RWPE2 (cell line): ENCODE measurements around the gene RASGRP2.

Experiments used
- ATAC-seq: fragments of 200-7000 bp; cut with Tn5 transposase; 3 replicates; pipeline ENCODE4 v1.9.1; 2021; ENCODE audit warnings: low read depth
- DNase-seq: peaks from one replicate; pipeline ENCODE4 v3.0.0-alpha.2; 2020; ENCODE audit warnings: low spot score
- H3K27ac ChIP-seq: fragments of 450-650 bp; 2 replicates; pipeline ENCODE4 v1.5.1; 2017; ENCODE audit warnings: mild to moderate bottlenecking; ENCODE audit not compliant: poor library complexity, severe bottlenecking
- H3K27me3 ChIP-seq: fragments of 250-450 bp; sonication (Bioruptor Pico); 2 replicates; pipeline ENCODE4 v1.5.1; 2021; ENCODE audit warnings: mild to moderate bottlenecking, moderate library complexity; ENCODE audit not compliant: insufficient read depth, poor library complexity, severe bottlenecking
- H3K36me3 ChIP-seq: fragments of 250-450 bp; sonication (Bioruptor Pico); 2 replicates; pipeline ENCODE4 v1.5.1; 2020; ENCODE audit warnings: low read depth, mild to moderate bottlenecking, moderate library complexity
- H3K4me1 ChIP-seq: fragments of 250-450 bp; sonication (Bioruptor Pico); 2 replicates; pipeline ENCODE4 v1.5.1; 2021; ENCODE audit warnings: mild to moderate bottlenecking, moderate library complexity; ENCODE audit not compliant: insufficient read depth, poor library complexity, severe bottlenecking
- H3K4me3 ChIP-seq: fragments of 250-450 bp; sonication (Bioruptor Pico); 2 replicates; pipeline ENCODE4 v1.5.1; 2021; ENCODE audit warnings: mild to moderate bottlenecking, moderate library complexity; ENCODE audit not compliant: severe bottlenecking
- H3K9me3 ChIP-seq: fragments of 250-450 bp; sonication (Bioruptor Pico); 2 replicates; pipeline ENCODE4 v1.5.1; 2021; ENCODE audit warnings: mild to moderate bottlenecking, moderate library complexity; ENCODE audit not compliant: severe bottlenecking
- CTCF ChIP-seq: fragments of 450-650 bp; IDR thresholded peaks from one replicate; pipeline ENCODE4 v1.5.1; 2017; ENCODE audit warnings: mild to moderate bottlenecking, moderate library complexity; ENCODE audit not compliant: poor library complexity, severe bottlenecking

RASGRP2 gene

GRCh38 chr11:64715110-64715509, 28.8 kb downstream of the RASGRP2 start:
- no peaks in the 10 kb centered on the region for H3K4me1 ChIP-seq
- DNase-seq (no peak), ATAC-seq (no peak)
- peaks cover 57% of the 10 kb centered on the region for H3K27me3 ChIP-seq
- no peaks in the 10 kb centered on the region for H3K9me3 ChIP-seq
- H3K27ac ChIP-seq = no peak overlapping the region
- TF ChIP-seq CTCF = no peak
- no peaks in the 10 kb centered on the region for H3K36me3 ChIP-seq
- H3K4me3 ChIP-seq = no peak overlapping the region

- DNase-seq (no peak), ATAC-seq (no peak)
- TF ChIP-seq CTCF = no peak
- H3K4me1 ChIP-seq = no peaks in the 10 kb centered on the region
- H3K4me3 ChIP-seq = no peak overlapping the region
- no peaks in the 10 kb centered on the region for H3K36me3 ChIP-seq
- no peaks in the 10 kb centered on the region for H3K9me3 ChIP-seq
- H3K27me3 ChIP-seq = peaks cover 57% of the 10 kb centered on the region
- no peak overlapping the region for H3K27ac ChIP-seq
These were observed 29.3 kb downstream of the RASGRP2 start for GRCh38 chr11:64714666-64715065.

GRCh38 chr11:64713781-64714363, 30.1 kb downstream of the RASGRP2 start:
- ATAC-seq = no peak
- DNase-seq = no peak
- Histone ChIP-seq H3K27ac (no peak overlapping the region), H3K9me3 (no peaks in the 10 kb centered on the region), H3K4me1 (no peaks in the 10 kb centered on the region), H3K27me3 (peaks cover 52% of the 10 kb centered on the region), H3K4me3 (no peak overlapping the region), H3K36me3 (no peaks in the 10 kb centered on the region)
- TF ChIP-seq CTCF = no peak

GRCh38 chr11:64713016-64713707, 30.8 kb downstream of the RASGRP2 start:
- Histone ChIP-seq H3K36me3 (no peaks in the 10 kb centered on the region), H3K4me1 (no peaks in the 10 kb centered on the region), H3K9me3 (no peaks in the 10 kb centered on the region), H3K27ac (no peak overlapping the region), H3K4me3 (no peak overlapping the region), H3K27me3 (peaks cover 45% of the 10 kb centered on the region)
- no peak for DNase-seq
- TF ChIP-seq CTCF = no peak
- peak; percentile 56 for ATAC-seq

- H3K27me3 ChIP-seq = peaks cover 39% of the 10 kb centered on the region
These were observed 31.4 kb downstream of the RASGRP2 start for GRCh38 chr11:64712430-64713015.

More at GRCh38 chr11:64712430-64713015, 31.4 kb downstream of the RASGRP2 start:
- ATAC-seq (no peak), DNase-seq (no peak)
- no peak for TF ChIP-seq CTCF
- Histone ChIP-seq H3K4me1 (no peaks in the 10 kb centered on the region), H3K27ac (no peak overlapping the region), H3K36me3 (no peaks in the 10 kb centered on the region), H3K4me3 (no peak overlapping the region), H3K9me3 (no peaks in the 10 kb centered on the region)
